K562 (cell line): ENCODE data around the gene GYG2. TPM values are rescaled to one million over a fixed set of nuclear protein-coding genes. Genes with fewer than 3 reads are reported as not detected.

Source experiments
- ATAC-seq: fragments of 200-7000 bp; cut with Tn5 transposase; 3 replicates; pipeline ENCODE4 v1.9.1; 2020; ENCODE audit warnings: moderate library complexity
- BruUV-seq: library from RNA; stranded (reverse); fragments of 400-500 nt; replicated peaks from 2 replicates; lab custom pipeline; 2021; lab: Mats Ljungman, UMichigan
- CTCF ChIA-PET: fragments of 300-600 bp; formaldehyde crosslinking; extraction: SDS; loops from one replicate; lab custom pipeline; 2021; ENCODE audit warnings: low intra/inter-chr PET ratio; lab: Yijun Ruan, JAX
- POLR2A ChIA-PET: fragments of 300-600, 350-650 bp; sonication (Branson Sonifier 250); formaldehyde crosslinking; extraction: SDS; loops from one replicate; lab custom pipeline; 2021; ENCODE audit warnings: antibody characterized with exemption, inconsistent platforms; lab: Yijun Ruan, JAX
- DNase-seq, 4 experiments: peaks; one replicate each; pipeline versions ENCODE4 v3.0.0 to v3.0.0-alpha.2; 2011 to 2018; ENCODE audit warnings: low spot score in 3 of 4, mixed read lengths in 3 of 4; ENCODE audit errors: extremely low read depth in 1 of 4
- FAIRE-seq: peaks from 2 replicates; lab custom pipeline; 2011; peaks lifted over from hg19 to GRCh38; lab: Jason Lieb, UNC
- H2AFZ ChIP-seq: 2 replicates; pipeline ENCODE4 v1.6.0; 2011; ENCODE audit warnings: low read depth, low read length, control low read depth, inconsistent platforms
- H3K27ac ChIP-seq: fragments of 200-600 bp; 3 replicates; pipeline ENCODE4 v1.8.0; 2011; ENCODE audit warnings: low read depth, mild to moderate bottlenecking, control low read depth, inconsistent platforms, low read length, moderate library complexity, mixed read lengths; ENCODE audit errors: extremely low read depth
- H3K27me3 ChIP-seq, 2 experiments: fragments of 300-600 bp in 1 of 2; 2 replicates in 1 of 2; 3 replicates in 1 of 2; pipeline versions ENCODE4 v1.6.0 to v1.8.0; 2011; ENCODE audit warnings: inconsistent platforms in 2 of 2, low read length in 2 of 2, mild to moderate bottlenecking in 1 of 2, mixed read lengths in 1 of 2, moderate library complexity in 1 of 2; ENCODE audit not compliant: control insufficient read depth in 2 of 2, insufficient read depth in 2 of 2
- H3K36me3 ChIP-seq: fragments of 300-600 bp; 3 replicates; pipeline ENCODE4 v1.8.0; 2011; ENCODE audit warnings: mild to moderate bottlenecking, low read length, inconsistent platforms; ENCODE audit not compliant: control insufficient read depth, insufficient read depth
- H3K4me1 ChIP-seq, 2 experiments: fragments of 200-600 bp in 1 of 2; replicated peaks in 1 of 2; 2 replicates in 1 of 2; 3 replicates in 1 of 2; pipeline versions ENCODE4 v1.5.1 to v1.8.0; 2011; ENCODE audit warnings: inconsistent platforms in 2 of 2, low read length in 2 of 2, mild to moderate bottlenecking in 1 of 2, mixed read lengths in 1 of 2, moderate library complexity in 1 of 2; ENCODE audit not compliant: control insufficient read depth in 2 of 2, insufficient read depth in 2 of 2
- H3K4me2 ChIP-seq: 2 replicates; pipeline ENCODE4 v1.6.1; 2011; ENCODE audit warnings: low read length, control low read depth, inconsistent platforms, mixed read lengths; ENCODE audit not compliant: insufficient read depth
- H3K4me3 ChIP-seq: fragments of 200-600 bp; sonication (generic), shearing (Covaris generic); 2 replicates; pipeline ENCODE4 v1.5.1; 2016; ENCODE audit warnings: control low read depth, inconsistent platforms
- H3K79me2 ChIP-seq: fragments of 200-600 bp; 3 replicates; pipeline ENCODE4 v1.8.0; 2011; ENCODE audit warnings: low read length, inconsistent platforms; ENCODE audit not compliant: control insufficient read depth, insufficient read depth
- H3K9ac ChIP-seq, 2 experiments: 2 replicates each; pipeline versions ENCODE4 v1.6.0 to v1.6.1; 2011; ENCODE audit warnings: low read depth in 2 of 2, low read length in 2 of 2, control low read depth in 1 of 2, inconsistent platforms in 1 of 2, mild to moderate bottlenecking in 1 of 2, mixed read lengths in 1 of 2; ENCODE audit not compliant: insufficient read depth in 1 of 2
- H3K9me1 ChIP-seq: one replicate; pipeline ENCODE4 v1.6.0; 2011; ENCODE audit warnings: inconsistent platforms, mild to moderate bottlenecking, low read length, moderate library complexity; ENCODE audit not compliant: control insufficient read depth, insufficient read depth
- H3K9me3 ChIP-seq: replicated peaks from 2 replicates; pipeline ENCODE4 v1.5.1; 2011; ENCODE audit warnings: low read depth, low read length, inconsistent platforms; ENCODE audit not compliant: control insufficient read depth, insufficient read depth
- H4K20me1 ChIP-seq: replicated peaks from 2 replicates; pipeline ENCODE4 v1.6.1; 2011; ENCODE audit warnings: low read length, inconsistent platforms, mixed read lengths; ENCODE audit not compliant: control insufficient read depth, insufficient read depth
- KDM1A ChIP-seq, 2 experiments: fragments of 450-650 bp; IDR thresholded peaks; 2 replicates each; pipeline ENCODE4 v1.6.1; 2016; ENCODE audit warnings: mild to moderate bottlenecking in 2 of 2
- POLR3A ChIP-seq: IDR thresholded peaks from 2 replicates; pipeline ENCODE4 v1.6.1; 2011; ENCODE audit warnings: borderline replicate concordance, mild to moderate bottlenecking, moderate library complexity; ENCODE audit not compliant: insufficient read length, insufficient read depth; ENCODE audit errors: extremely low read depth
- POU5F1 ChIP-seq: fragments of 150-350 bp; IDR thresholded peaks from 2 replicates; pipeline ENCODE4 v1.6.1; 2014; ENCODE audit warnings: borderline replicate concordance, low read length, low read depth, mild to moderate bottlenecking; ENCODE audit not compliant: partially characterized antibody
- ZNF778 ChIP-seq: fragments of 450-650 bp; formaldehyde crosslinking; IDR thresholded peaks from 2 replicates; pipeline ENCODE4 v1.4.0; 2020; ENCODE audit warnings: mild to moderate bottlenecking, moderate library complexity
- WGBS: fragments of 100-300 bp; shearing (Covaris generic); methylation state at CpG from one replicate; pipeline ENCODE4 v1.1.6; 2016; ENCODE audit warnings: low coverage, mixed read lengths; ENCODE audit not compliant: insufficient coverage; ENCODE audit errors: missing lambda C conversion rate; 5-methylcytosine and 5-hydroxymethylcytosine counted together
- in situ Hi-C: fragments of 300-500 bp; cut with MboI; formaldehyde crosslinking; loops from 4 replicates; pipeline ENCODE4 v1.15.0; 2018; ENCODE audit warnings: inconsistent platforms, mixed read lengths
- intact Hi-C: fragments of 100-400 bp; cut with micrococcal nuclease; formaldehyde crosslinking; loops from 2 replicates; pipeline ENCODE4 v1.14.2; 2022
- polyA plus RNA-seq, 8 experiments: library from polyadenylated mRNA; depleted of rRNA in 4 of 8; stranded (reverse) in 5 of 8; unstranded in 3 of 8; fragments of >200 nt; fragmentation: Nextera tagmentation in 2 of 8; fragmentation: Illumina TruSeq in 1 of 8; extraction: Ambion mirVana in 2 of 8; extraction: Trizol in 1 of 8; gene quantifications; 2 replicates each; pipeline versions ENCODE4 v1.2.1 to v1.2.3, GENCODE V29; 2011 to 2014; ENCODE audit warnings: inconsistent platforms in 1 of 8, missing spikeins in 1 of 8
- total RNA-seq, 7 experiments: library from RNA; depleted of rRNA in 6 of 7; stranded (reverse); fragments of >200 nt in 6 of 7; fragmentation: Illumina TruSeq in 2 of 7; extraction: Trizol in 2 of 7; gene quantifications; 2 replicates each; pipeline versions ENCODE4 v1.2.1 to v1.2.3, GENCODE V29; 2011 to 2021; ENCODE audit warnings: low replicate concordance in 1 of 7
- TF ChIP-seq, protein P1 (sequence below): fragments of 250-450 bp; sonication (Bioruptor Pico); IDR thresholded peaks from 2 replicates; pipeline ENCODE4 v1.5.0; 2021

Gene GYG2
- total and polyA plus RNA-seq, 9 of the 15 experiments (the other 6 are each of a cell fraction or from before 2014, with no cell fraction given), result 0.24 to 4.4 (median 2.9) TPM

DNA sequence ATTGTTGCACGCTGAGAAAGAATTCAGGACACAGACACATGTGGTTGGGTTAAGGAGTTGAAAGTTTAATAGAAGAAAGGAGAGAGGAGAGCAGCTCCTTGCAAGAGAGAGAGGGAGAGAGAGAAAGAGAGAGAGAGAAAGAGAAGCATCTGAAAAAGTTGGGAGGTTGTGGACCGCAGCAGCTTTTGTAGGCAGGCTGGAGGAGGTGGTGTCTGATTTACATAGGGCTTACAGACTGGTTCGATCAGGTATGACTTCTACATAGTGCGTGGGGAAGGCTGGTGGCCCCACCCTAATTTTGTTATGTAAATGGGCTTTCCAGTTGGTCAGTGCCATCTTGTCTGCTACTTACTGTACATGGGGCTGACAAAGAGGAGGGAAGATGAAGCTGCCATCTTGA is 27.5 kb upstream of the GYG2 start:
- DNase-seq (no peak), ATAC-seq (peak; percentile 21; the same call in 2 of the 3 replicates), FAIRE-seq (no peak)
- 24% methylated on average over 2 of the region's 4 CpGs for WGBS
- no peaks in the 10 kb centered on the region for H3K79me2 ChIP-seq
- no peak overlapping the region for H3K27ac ChIP-seq
- peaks cover 0 to 3% of the 10 kb centered on the region in 2 experiments; a peak in 2 of 5 replicates for H3K4me1 ChIP-seq
- intact Hi-C loops (no loop called here), in situ Hi-C loops (no loop called here)
- TF ChIP-seq POLR3A (no peak), ZNF778 (no peak), POU5F1 (no peak), KDM1A (IDR thresholded peaks at IDR 0.05) (no peak)
- TF ChIP-seq, protein P1, sequence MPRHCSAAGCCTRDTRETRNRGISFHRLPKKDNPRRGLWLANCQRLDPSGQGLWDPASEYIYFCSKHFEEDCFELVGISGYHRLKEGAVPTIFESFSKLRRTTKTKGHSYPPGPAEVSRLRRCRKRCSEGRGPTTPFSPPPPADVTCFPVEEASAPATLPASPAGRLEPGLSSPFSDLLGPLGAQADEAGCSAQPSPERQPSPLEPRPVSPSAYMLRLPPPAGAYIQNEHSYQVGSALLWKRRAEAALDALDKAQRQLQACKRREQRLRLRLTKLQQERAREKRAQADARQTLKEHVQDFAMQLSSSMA (CRISPR knock-in tag), result no peak
- H3K4me2 ChIP-seq, result no peak overlapping the region
- POLR2A ChIA-PET, result interaction anchor here (1.2 kb wide), 1 partner anchor 12 kb away, joined by 3 read pairs; no protein-coding TSS in a partner anchor
- CTCF ChIA-PET, result no interaction called here
- no peaks in the 10 kb centered on the region for H4K20me1 ChIP-seq
- H3K9me3 ChIP-seq, result no peaks in the 10 kb centered on the region
- H3K9ac ChIP-seq, result no peak overlapping the region
- H3K27me3 ChIP-seq, result no peaks in the 10 kb centered on the region
- H2AFZ ChIP-seq, result no peak overlapping the region
- H3K36me3 ChIP-seq, result no peaks in the 10 kb centered on the region
- no peaks in the 10 kb centered on the region for H3K9me1 ChIP-seq
- no peak overlapping the region for H3K4me3 ChIP-seq
- BruUV-seq, result no TSS peak
